ENCODE data around the gene DHX30.

The DHX30 gene

GRCh38 chr3:47852604-47853602, 50.0 kb downstream of the DHX30 start:
- no peak for DNase-seq (ENCODE audit: low read depth in 2 of 2)

DNA sequence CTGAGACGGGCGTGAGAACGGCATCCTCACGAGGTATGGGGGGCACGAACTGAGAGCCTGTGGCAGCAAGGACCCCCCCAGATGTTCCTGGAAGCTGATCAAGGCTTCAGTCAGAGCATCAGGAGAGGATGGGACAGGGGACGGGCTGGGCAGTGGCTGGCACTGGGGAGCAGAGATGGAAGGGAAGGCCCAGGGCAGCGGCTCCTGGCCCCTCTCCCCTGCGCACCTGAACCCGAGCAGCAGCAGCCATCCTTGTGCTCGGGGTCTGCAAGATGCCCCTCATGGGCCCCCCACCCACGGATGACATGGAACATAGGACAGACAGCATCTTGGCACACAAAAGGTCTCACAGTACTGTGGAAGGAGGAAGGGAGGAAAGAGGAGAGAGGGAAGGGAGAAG, 51.3 kb downstream of the DHX30 start:
- no peak for DNase-seq (ENCODE audit: low read depth in 2 of 2)

- no peak for DNase-seq (ENCODE audit: low read depth in 2 of 2)
Measured at GRCh38 chr3:47854720-47855455, 52.0 kb downstream of the DHX30 start.

- no peak for DNase-seq (ENCODE audit: low read depth in 2 of 2)
Measured at GRCh38 chr3:47855461-47856383, 52.8 kb downstream of the DHX30 start.

GRCh38 chr3:47856669-47857068, 53.7 kb downstream of the DHX30 start:
- no peak for DNase-seq (ENCODE audit: low read depth in 2 of 2)

GRCh38 chr3:47857151-47857550, 54.2 kb downstream of the DHX30 start:
- DNase-seq (ENCODE audit: low read depth in 2 of 2) = no peak

DNA sequence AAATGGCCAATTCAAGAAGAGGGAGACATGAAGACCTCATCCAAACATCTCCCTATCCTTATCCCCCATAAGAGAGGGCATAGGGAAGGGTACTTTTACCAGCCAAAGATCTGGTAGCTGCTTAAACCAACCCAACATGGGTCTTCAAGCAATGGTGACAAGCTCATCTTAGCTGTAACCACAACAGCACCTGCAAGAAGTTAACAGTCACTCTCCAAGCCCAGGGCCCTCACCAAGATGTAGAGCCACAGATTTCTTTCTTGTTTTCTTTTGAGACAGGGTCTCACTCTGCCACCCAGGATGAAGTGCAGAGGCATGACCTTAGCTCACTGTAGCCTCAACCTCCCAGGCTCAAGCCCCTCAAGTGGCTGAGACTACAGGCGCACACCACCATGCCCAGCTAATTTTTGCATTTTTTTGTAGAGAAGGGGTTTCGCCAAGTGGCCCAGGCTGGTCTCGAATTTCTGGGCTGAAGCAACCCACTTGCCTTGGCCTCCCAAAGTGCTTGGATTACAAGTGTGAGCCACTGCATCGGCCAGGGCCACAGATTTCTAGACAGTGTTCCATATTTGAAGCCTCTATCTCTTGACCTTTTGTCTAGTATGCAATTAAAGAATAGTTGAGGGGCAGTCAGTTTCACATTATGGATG, 57.1 kb downstream of the DHX30 start:
- no peak for DNase-seq (ENCODE audit: low read depth in 2 of 2)

DNA sequence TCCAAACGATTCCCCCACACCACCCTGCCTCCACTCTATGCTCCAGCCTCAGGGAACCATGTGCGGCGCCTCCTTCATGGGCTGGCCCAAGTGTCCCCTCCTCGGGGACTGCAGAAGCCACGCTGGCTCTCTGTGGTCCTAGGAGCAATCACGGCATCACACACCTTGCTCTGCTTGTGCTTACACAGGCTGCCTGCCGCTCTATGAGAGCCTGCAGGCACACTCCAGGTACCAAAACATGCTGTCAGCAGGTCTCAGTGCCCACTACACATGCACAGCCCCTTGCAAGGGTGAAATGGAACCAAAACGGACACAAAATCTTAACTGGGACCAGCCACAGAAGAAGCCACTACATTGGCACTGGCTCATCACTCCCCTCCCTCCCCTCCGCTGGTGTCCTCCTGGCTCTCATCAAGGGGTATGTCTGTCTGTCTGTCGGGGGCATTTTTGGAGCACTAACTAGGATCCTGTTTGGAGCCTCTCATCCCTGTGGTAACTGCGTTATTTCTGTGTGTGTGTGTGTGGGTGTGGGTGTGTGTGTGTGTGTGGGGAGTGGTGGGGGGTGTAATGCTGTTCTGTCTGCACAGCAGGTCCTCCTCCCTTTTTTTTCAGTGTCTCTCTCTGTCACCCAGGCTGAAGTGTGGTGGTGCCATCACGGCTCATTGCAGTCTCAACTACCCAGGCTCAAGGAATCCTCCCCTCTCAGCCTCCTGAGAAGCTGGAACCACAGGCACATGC, 60.6 kb downstream of the DHX30 start:
- DNase-seq (ENCODE audit: low read depth in 2 of 2) = no peak

- DNase-seq (ENCODE audit: low read depth in 2 of 2) = no peak
Measured at GRCh38 chr3:47865192-47865591, 62.3 kb downstream of the DHX30 start.

GRCh38 chr3:47867451-47868044, 64.6 kb downstream of the DHX30 start:
- DNase-seq (ENCODE audit: low read depth in 2 of 2) = no peak

DNA sequence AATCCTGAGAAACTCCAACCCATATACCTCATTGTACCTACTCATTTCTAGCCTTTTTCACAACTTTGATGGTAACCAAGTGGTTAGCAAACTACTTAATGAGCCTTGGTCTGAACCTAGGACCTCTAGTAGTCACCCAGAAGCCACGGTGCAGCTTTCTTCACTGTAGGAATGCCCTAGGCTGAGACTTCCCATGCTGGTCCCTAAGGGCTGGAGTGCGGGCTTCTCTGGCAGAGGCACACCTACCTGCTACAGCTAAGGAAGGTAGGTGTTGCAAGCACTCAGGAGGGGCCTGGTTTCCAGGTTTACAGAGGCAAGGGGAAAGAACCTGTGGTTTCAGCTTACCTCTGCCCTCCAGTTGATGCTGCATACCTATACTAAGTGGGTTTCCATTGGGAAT, 65.4 kb downstream of the DHX30 start:
- no peak for DNase-seq (ENCODE audit: low read depth in 2 of 2)

DNA sequence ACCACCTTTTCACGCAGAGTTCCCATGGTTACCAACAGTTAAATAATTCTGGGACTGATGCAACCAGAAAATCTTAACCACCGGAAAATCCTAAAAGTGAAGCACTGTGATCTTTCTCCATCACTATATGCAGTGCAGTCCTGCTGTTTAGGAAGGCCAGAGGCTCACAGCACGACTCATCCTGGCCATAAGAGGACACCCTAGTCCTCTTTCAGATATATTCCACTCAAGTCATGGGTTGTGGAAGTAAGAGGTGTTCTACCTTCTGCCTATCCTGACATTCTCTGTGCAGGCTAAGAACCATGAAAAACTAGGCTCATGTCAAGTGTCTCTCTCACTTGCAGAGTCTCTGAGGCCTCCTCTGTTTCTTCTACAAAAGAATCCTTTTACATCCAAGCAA, 67.2 kb downstream of the DHX30 start:
- no peak for DNase-seq (ENCODE audit: low read depth in 2 of 2)

- no peak for DNase-seq (ENCODE audit: low read depth in 2 of 2)
Measured at GRCh38 chr3:47870702-47871260, 67.8 kb downstream of the DHX30 start.

- no peak for DNase-seq (ENCODE audit: low read depth in 2 of 2)
Measured at GRCh38 chr3:47871389-47871788, 68.5 kb downstream of the DHX30 start.

DNA sequence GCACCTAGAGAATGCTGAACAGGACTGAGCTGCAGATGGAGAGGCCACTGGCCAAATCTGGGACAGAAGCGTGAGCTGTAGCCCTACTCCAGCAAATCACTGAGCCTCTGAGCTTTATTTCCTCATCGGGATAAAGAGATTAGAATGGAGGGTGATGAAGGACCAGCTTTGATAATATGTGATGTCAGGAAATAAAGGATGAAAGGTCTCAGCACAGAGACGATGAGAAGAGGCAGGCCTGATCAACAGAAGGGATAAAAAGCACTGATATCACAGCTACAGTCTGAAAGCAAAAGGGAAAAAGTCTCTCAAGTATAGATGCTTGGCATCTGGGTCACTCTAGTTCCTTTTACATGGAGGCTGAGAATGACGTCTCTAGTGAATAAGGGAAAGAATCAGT, 70.0 kb downstream of the DHX30 start:
- DNase-seq (ENCODE audit: low read depth in 2 of 2) = no peak

DNA sequence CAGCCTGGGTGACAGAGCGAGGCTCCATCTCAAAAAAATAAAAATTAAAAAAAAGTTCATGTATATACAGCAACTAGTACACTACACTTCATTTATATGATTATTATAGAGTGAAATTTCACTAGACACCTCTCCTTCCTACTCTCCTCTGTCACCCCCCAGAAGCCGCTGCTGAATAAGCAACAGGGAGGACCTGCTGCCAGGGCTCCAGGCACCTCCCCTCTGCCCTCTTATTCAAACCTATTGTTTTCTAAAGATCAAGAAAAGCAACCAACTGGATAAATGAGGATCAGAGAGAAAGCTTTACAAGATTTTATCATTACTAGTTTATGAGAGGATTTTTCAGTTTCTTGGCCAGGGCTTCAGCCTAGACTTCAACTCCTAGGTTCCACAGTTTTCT, 71.5 kb downstream of the DHX30 start:
- no peak for DNase-seq (ENCODE audit: low read depth in 2 of 2)

DNA sequence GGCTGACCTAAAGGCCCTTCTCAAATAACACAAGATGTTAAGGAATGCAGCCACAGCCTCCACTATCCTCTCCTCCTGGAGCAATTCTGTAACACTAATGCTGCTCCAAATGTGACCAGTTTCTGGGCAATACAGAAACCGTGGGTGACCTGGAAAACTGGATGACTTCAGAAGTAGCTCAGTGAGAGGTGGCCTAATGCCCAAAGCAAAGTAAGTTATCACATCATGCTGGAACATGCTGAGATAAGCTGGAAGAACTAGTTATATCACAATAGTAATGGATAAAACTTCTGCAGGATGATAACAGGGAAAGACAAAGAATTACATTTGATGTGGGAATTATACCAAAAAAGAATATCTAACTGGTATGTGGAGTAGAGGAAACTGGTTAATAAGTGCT, 72.0 kb downstream of the DHX30 start:
- no peak for DNase-seq (ENCODE audit: low read depth in 2 of 2)

- no peak for DNase-seq (ENCODE audit: low read depth in 2 of 2)
Measured at GRCh38 chr3:47877290-47877689, 74.4 kb downstream of the DHX30 start.

DNA sequence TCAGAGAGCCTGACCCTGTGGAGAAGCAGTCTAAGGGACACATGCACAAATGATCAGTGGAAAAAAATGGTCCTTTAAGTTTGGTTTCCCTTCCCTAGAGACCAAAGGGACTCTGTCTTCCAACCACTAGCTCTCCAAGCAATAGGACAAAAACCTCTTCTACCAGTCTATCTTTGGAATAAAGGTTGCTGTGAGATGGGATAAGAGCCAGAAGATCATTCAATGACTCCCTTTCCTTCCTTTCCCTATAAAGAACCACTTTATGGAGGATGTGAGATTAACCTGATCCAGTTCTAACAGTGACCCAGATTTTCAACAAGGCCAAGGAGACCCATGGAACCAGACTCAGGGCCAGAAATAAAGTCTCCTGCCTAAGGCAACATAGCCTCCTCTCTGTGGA, 74.8 kb downstream of the DHX30 start:
- DNase-seq (ENCODE audit: low read depth in 2 of 2) = no peak

- DNase-seq (ENCODE audit: low read depth in 2 of 2) = no peak
Measured at GRCh38 chr3:47882338-47882737, 79.4 kb downstream of the DHX30 start.
